Measurements from ENCODE around the gene CHD3.

Gene CHD3

DNA sequence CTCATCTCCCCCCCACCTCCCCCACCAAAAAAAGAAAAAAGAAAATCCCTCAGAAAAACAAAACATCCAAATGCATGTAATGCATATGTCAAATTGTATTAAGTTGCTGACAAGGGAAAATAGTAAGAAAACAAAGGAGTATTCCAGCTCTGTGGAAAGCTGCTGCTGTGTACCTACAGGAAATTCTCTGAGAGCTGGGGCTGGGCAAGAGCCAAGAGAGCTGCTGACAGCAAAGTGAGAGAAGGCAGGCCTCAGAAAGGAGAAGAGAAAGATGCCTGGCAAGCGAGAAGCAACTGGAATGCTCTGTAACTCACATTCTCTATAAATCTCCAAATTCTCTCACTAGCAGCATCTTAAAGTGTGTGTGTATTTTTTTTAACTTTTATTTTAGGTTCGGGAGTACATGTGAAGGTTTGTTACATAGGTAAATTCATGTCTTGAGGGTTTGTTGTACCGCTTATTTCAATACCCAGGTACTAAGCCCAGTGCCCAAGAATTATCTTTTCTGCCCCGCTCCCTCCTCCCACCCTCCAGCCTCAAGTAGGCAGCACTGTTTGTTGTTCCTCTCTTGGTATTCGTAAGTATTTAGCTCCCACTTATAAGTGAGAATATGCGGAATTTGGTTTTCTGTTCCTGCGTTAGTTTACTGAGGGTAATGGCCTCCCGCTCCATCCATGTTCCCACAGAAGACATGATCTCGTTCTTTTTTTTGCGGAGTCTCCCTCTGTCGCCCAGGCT lies 67.8 kb downstream of the CHD3 start:
- peak; percentile 45 for DNase-seq (ENCODE audit: low read depth)

DNA sequence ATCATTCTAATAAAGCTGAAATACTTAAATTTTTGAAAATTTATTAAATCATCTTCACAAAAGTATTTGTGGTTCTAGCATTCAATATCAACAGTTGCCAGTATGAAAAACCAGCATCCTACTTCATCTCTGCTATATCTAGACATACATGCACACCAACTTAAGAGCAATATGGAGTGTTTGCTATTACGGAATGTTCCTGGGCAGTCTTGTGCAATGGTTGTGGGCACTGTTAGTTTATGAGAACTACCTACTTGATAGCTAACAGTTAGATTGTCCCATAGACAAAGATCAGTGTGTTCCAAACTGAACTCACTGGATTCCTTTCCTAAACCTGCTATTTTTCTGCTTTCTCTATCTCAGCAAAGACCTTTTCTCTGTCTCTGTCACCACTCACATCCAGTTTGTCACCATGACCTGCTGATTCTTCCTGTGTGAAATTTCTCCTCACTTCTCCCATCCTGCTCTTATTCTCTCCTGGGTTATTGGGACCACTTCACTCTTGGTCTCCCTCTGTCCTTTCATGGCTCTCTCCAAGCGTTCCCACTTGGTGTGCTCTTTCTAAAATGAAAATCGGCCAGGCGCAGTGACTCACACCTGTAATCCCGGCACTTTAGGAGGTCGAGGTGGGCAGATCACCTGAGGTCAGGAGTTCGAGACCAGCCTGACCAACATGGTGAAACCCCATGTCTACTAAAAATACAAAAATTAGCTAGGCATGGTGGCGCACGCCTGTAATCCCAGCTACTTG lies 71.1 kb downstream of the CHD3 start:
- peak; percentile 33 for DNase-seq (ENCODE audit: low read depth)
- H3K4me3 ChIP-seq (ENCODE audit: control insufficient read depth, low read depth, low read length) = no peak overlapping the region
- no peak for TF ChIP-seq CTCF (conservative IDR thresholded peaks at IDR 0.05; ENCODE audit: control insufficient read depth, insufficient read depth, low read depth, low read length)

More for the DNA sequence above, 67.8 kb downstream of the CHD3 start:
- TF ChIP-seq CTCF (conservative IDR thresholded peaks at IDR 0.05; ENCODE audit: control insufficient read depth, insufficient read depth, low read depth, low read length) = no peak
- H3K4me3 ChIP-seq (ENCODE audit: control insufficient read depth, low read depth, low read length) = no peak overlapping the region

DNA sequence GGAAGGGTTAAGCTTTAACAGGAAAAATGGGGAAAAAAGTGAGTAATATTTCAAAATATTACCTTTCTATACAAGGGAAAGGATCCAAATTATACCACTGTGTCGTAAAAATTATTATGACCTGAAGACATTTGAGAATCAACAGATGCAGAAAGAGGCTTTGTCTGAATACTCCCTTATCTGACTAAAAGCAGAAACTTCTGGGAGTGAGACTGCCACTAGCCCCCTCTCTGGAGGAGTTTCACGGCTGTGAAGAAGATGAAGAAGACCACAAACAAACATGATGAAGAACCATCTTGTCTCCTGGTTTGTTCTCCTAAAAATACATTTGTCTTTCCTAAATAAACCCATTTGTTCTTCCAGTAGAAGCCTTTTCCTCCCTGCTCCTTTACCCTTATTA lies 72.8 kb downstream of the CHD3 start:
- TF ChIP-seq CTCF (conservative IDR thresholded peaks at IDR 0.05; ENCODE audit: control insufficient read depth, insufficient read depth, low read depth, low read length) = no peak

More for the DNA sequence above, 72.8 kb downstream of the CHD3 start:
- H3K4me3 ChIP-seq (ENCODE audit: control insufficient read depth, low read depth, low read length) = no peak overlapping the region
- DNase-seq (ENCODE audit: low read depth) = no peak
